Bronchus fibroblast of lung (primary cell): Measurements from ENCODE around the gene SIN3A. TPM values are rescaled to one million over a fixed set of nuclear protein-coding genes. Genes with fewer than 3 reads are reported as not detected.

ENCODE experiments used
- total RNA-seq: library from RNA; depleted of rRNA; stranded (reverse); fragments of >200 nt; gene quantifications from 2 replicates; pipeline ENCODE4 v1.2.3, GENCODE V29; 2015

Gene SIN3A
- 30.0 and 36.1 TPM in 2 replicates for total RNA-seq

DNA sequence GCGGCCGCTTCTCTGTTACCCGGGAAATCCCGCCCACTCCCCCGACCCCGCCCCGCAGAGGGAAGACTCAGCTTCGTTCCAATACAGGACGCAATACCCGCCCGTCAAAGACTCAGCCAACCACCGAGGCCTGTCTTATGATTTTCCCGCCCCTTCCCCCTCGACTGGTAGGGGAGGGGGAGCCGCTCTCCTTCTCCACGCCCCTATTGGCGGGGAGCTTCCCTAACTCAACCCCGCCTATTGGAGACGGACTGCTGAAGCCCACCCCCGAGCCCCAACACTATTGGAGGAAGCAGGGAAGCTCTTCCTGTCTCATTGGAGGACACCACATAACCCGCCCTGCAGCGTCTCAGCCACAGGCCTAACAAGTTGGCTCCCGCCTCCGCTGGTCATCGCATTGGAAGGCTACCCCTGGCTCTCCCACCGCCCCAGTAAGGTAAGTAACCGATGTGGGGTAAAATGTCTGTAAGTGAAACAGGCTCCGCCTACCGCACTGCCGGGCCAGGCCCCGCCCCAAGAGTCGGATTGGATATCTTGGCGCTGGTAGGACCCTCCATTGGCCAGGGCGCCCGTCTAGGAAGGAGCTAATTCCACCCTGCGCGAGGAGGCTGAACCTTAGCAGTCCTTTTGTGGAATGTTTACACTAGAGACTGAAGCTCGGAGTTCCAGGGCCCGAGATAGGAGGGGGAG, at the start of gene SIN3A:
SIN3A (minus strand) TSS at position 17 of the 690 bp plus-strand sequence. CDS start 21,315 bp downstream, outside the sequence.

GRCh38 chr15:75367913-75368688, 83.4 kb downstream of the SIN3A start, which contains the start of gene MAN2C1:
Gene MAN2C1 (minus strand): TSS chr15:75368607. CDS start chr15:75368583, 24 bp downstream.

GRCh38 chr15:75346796-75347221, 104.7 kb downstream of the SIN3A start, which contains the start of gene NEIL1:
Gene NEIL1 (plus strand): TSS chr15:75347039. CDS start chr15:75348906, 1,867 bp downstream.

GRCh38 chr15:75335705-75336355, 115.7 kb downstream of the SIN3A start, which contains the start of gene COMMD4:
Gene COMMD4 (plus strand): TSS chr15:75336063. CDS start chr15:75336090, 27 bp downstream.

Other genes with a start within 250 kb of the SIN3A start
- gene C15orf39, start 249.8 kb downstream of the SIN3A start, total RNA-seq, result 4.3 and 7.4 TPM in 2 replicates
- gene GOLGA6C, start 193.4 kb downstream of the SIN3A start, total RNA-seq, result not detected in 2 replicates
- gene GOLGA6D, start 168.9 kb downstream of the SIN3A start, total RNA-seq, result not detected in 2 replicates
- 165 and 174 TPM in 2 replicates for gene COMMD4, start 115.6 kb downstream of the SIN3A start, total RNA-seq
- 2.1 and 6.7 TPM in 2 replicates for gene NEIL1, start 104.7 kb downstream of the SIN3A start, total RNA-seq
- 61.2 and 63.0 TPM in 2 replicates for gene MAN2C1, start 83.1 kb downstream of the SIN3A start, total RNA-seq
- 19.7 and 20.1 TPM in 2 replicates for gene PTPN9, start 127.6 kb upstream of the SIN3A start, total RNA-seq
- 19.2 and 23.2 TPM in 2 replicates for gene SNUPN, start 174.0 kb upstream of the SIN3A start, total RNA-seq
- 97.5 and 107 TPM in 2 replicates for gene IMP3, start 188.5 kb upstream of the SIN3A start, total RNA-seq
- gene SNX33, start 196.2 kb upstream of the SIN3A start, total RNA-seq, result 13.3 and 13.7 TPM in 2 replicates